Natural killer cell (primary cell): Measurements from ENCODE around the gene DTX4. TPM values are rescaled to one million over a fixed set of nuclear protein-coding genes. Genes with fewer than 3 reads are reported as not detected.

Experiments
- ATAC-seq, 3 donors: fragments of 150-1000 bp in 2 of 3; fragments of 200-7000 bp in 1 of 3; cut with Tn5 transposase; 1 replicate in 1 of 3; 2 replicates in 2 of 3; pipeline ENCODE4 v1.10.0; 2021; ENCODE audit warnings: mild to moderate bottlenecking in 2 of 3, moderate library complexity in 2 of 3
- DNase-seq, 2 donors: peaks; one replicate each; pipeline versions ENCODE4 v3.0.0 to v3.0.0-alpha.2; 2013 to 2021; ENCODE audit warnings: mixed read lengths in 1 of 2
- H3K27ac ChIP-seq: one replicate; pipeline ENCODE4 v1.5.1; 2013; ENCODE audit warnings: mild to moderate bottlenecking, low read length
- H3K27me3 ChIP-seq: one replicate; pipeline ENCODE4 v1.6.1; 2013; ENCODE audit warnings: low read length; ENCODE audit not compliant: control insufficient read depth, insufficient read depth
- H3K36me3 ChIP-seq: one replicate; pipeline ENCODE4 v1.6.1; 2013; ENCODE audit warnings: low read length; ENCODE audit not compliant: control insufficient read depth, insufficient read depth
- H3K4me1 ChIP-seq: one replicate; pipeline ENCODE4 v1.6.1; 2013; ENCODE audit warnings: low read length; ENCODE audit not compliant: control insufficient read depth, insufficient read depth
- H3K4me3 ChIP-seq: one replicate; pipeline ENCODE4 v1.5.1; 2013; ENCODE audit warnings: low read length
- H3K9me3 ChIP-seq: one replicate; pipeline ENCODE4 v1.6.1; 2013; ENCODE audit warnings: low read length; ENCODE audit not compliant: control insufficient read depth, insufficient read depth
- H3K27ac Mint-ChIP-seq, 2 donors: one replicate each; pipeline ENCODE4 v1.8.0; 2022; ENCODE audit warnings: mild to moderate bottlenecking in 2 of 2, mixed read lengths in 2 of 2, moderate library complexity in 1 of 2
- H3K27me3 Mint-ChIP-seq, 2 donors: one replicate each; pipeline ENCODE4 v1.8.0; 2022; ENCODE audit warnings: low read depth in 2 of 2, mixed read lengths in 2 of 2
- H3K36me3 Mint-ChIP-seq: one replicate; pipeline ENCODE4 v1.8.0; 2022; ENCODE audit warnings: mixed read lengths
- H3K4me1 Mint-ChIP-seq, 2 donors: one replicate each; pipeline ENCODE4 v1.8.0; 2022; ENCODE audit warnings: mixed read lengths in 2 of 2
- H3K4me3 Mint-ChIP-seq: one replicate; pipeline ENCODE4 v1.8.0; 2022; ENCODE audit warnings: mild to moderate bottlenecking, moderate library complexity, mixed read lengths
- H3K9me3 Mint-ChIP-seq, 2 donors: one replicate each; pipeline ENCODE4 v1.8.0; 2022; ENCODE audit warnings: mixed read lengths in 2 of 2
- CTCF ChIP-seq: fragments of 200-600 bp; IDR thresholded peaks from one replicate; pipeline ENCODE4 v1.8.0; 2022; ENCODE audit warnings: antibody characterized with exemption
- WGBS: methylation state at CpG from one replicate; pipeline ENCODE4 v1.1.7; 2013; ENCODE audit warnings: missing lambda C conversion rate; ENCODE audit not compliant: insufficient coverage; 5-methylcytosine and 5-hydroxymethylcytosine counted together
- intact Hi-C: fragments of 100-400 bp; cut with micrococcal nuclease; formaldehyde crosslinking; loops from one replicate; pipeline ENCODE4 v1.14.2; 2022
- total RNA-seq, 4 donors: library from RNA; stranded (reverse); fragments of 120-200 nt in 1 of 4; gene quantifications; one replicate each; pipeline versions ENCODE4 v1.2.3 to v1.2.4, GENCODE V29; 2013 to 2022

DTX4 gene
- total RNA-seq, 3 donors from 2014 or later (not counting 1 experiment from before 2014, with no cell fraction given), result 0.21 to 0.90 (median 0.59) TPM

- 48% methylated on average over 8 of the region's 8 CpGs for WGBS
- H3K4me3 ChIP-seq, result no peak overlapping the region
- peak; percentile 94 to 99 (median 99) for ATAC-seq
- no peaks in the 10 kb centered on the region for H3K36me3 ChIP-seq
- TF ChIP-seq CTCF, result peak; percentile 75
- Mint-ChIP-seq H3K4me1 (peaks cover 8 to 9% of the 10 kb centered on the region in 2 donors), H3K27ac (no peak overlapping the region), H3K9me3 (no peaks in the 10 kb centered on the region), H3K36me3 (no peaks in the 10 kb centered on the region), H3K27me3 (peaks cover 0 to 5% of the 10 kb centered on the region in 2 donors), H3K4me3 (no peak overlapping the region)
- intact Hi-C loops, result loop anchor here (1.0 to 5.0 kb wide), 5 partner anchors 61 to 504 kb away; no protein-coding TSS in a partner anchor
- no peaks in the 10 kb centered on the region for H3K9me3 ChIP-seq
- no peaks in the 10 kb centered on the region for H3K27me3 ChIP-seq
- peaks cover 4% of the 10 kb centered on the region for H3K4me1 ChIP-seq
- no peak overlapping the region for H3K27ac ChIP-seq
- DNase-seq, result peak; percentile 31 to 88
Observed at GRCh38 chr11:59158206-59159068, 13.5 kb upstream of the DTX4 start.

GRCh38 chr11:59164028-59164427, 7.9 kb upstream of the DTX4 start:
- no peaks in the 10 kb centered on the region for H3K4me1 ChIP-seq
- no peak for DNase-seq
- Mint-ChIP-seq H3K9me3 (no peaks in the 10 kb centered on the region), H3K27me3 (peaks cover 18 to 19% of the 10 kb centered on the region in 2 donors), H3K36me3 (no peaks in the 10 kb centered on the region), H3K27ac (no peak overlapping the region), H3K4me3 (no peak overlapping the region), H3K4me1 (no peaks in the 10 kb centered on the region)
- WGBS, result 100% methylated on average over 2 of the region's 3 CpGs
- intact Hi-C loops, result no loop called here
- H3K36me3 ChIP-seq, result no peaks in the 10 kb centered on the region
- H3K27ac ChIP-seq, result no peak overlapping the region
- H3K4me3 ChIP-seq, result no peak overlapping the region
- no peaks in the 10 kb centered on the region for H3K9me3 ChIP-seq
- no peak for TF ChIP-seq CTCF
- H3K27me3 ChIP-seq, result peaks cover 5% of the 10 kb centered on the region
- ATAC-seq, result no peak

GRCh38 chr11:59172345-59173079, 580 bp downstream of the DTX4 start:
- ATAC-seq (peak; percentile 8 to 36 (median 23)), DNase-seq (peak; percentile 22 to 53)
- intact Hi-C loops, result loop anchor here (5.0 kb wide), 1 partner anchor 510 kb away; no protein-coding TSS in a partner anchor
- H3K4me1 ChIP-seq, result peaks cover 12% of the 10 kb centered on the region
- H3K36me3 ChIP-seq, result no peaks in the 10 kb centered on the region
- no peaks in the 10 kb centered on the region for H3K9me3 ChIP-seq
- Mint-ChIP-seq H3K4me1 (peaks cover 7 to 9% of the 10 kb centered on the region in 2 donors), H3K27me3 (peaks cover 19 to 27% of the 10 kb centered on the region in 2 donors), H3K27ac (peak overlapping the region in 1 of 2 donors; percentile 40), H3K36me3 (no peaks in the 10 kb centered on the region), H3K9me3 (no peaks in the 10 kb centered on the region), H3K4me3 (peak overlapping the region; percentile 88)
- no peak for TF ChIP-seq CTCF
- under 1% methylated on average over 66 of the region's 70 CpGs for whole genome bisulfite sequencing
- H3K27me3 ChIP-seq, result peaks cover 9% of the 10 kb centered on the region
- no peak overlapping the region for H3K27ac ChIP-seq
- peak overlapping the region; percentile 69 for H3K4me3 ChIP-seq
